ENCODE results near the gene CPNE9.

DNA sequence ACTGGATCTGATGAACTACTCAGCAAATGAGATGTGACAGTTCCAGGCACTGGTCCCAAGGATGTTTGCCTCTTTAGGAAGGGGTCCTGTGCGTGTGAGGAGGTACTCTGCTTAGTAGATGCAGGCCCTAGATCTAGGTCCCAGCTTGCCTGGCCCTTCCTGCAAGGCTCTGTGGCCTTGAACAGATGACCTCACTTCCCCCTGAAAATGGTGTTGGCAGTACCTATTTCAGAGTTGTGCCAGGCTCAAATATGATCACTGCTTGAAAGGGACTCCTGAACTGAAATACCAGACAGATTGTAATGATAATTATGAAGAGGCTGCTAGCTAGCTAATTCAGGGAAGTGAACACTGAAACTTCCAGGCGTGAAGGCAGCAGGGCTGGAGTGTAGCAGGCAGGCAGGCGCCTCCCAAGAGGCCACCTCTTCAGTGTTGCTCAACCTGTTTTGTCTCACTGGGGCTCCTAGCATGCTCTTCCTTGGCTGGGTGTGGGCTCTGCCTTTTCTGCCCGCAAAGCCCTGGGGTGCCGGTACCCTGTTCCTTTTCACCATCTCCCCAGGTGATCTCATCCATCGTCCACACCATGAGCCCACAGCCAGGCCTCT, 24.1 kb upstream of the CPNE9 start:
- no peak for TF ChIP-seq CTCF (IDR thresholded peaks at IDR 0.05; ENCODE audit: poor library complexity)
- TF ChIP-seq EZH2 (IDR thresholded peaks at IDR 0.05; ENCODE audit: borderline replicate concordance), result no peak
- TF ChIP-seq EZH2phosphoT487 (IDR thresholded peaks at IDR 0.05; ENCODE audit: low read depth, severe bottlenecking, unreplicated experiment), result no peak

Measured in hepatocyte (in vitro differentiated cells).